B cell (primary cell): ENCODE measurements around the gene IL9.

Experiments
- EZH2 ChIP-seq: IDR thresholded peaks from 2 replicates; pipeline ENCODE4 v1.6.1; 2012; ENCODE audit warnings: borderline replicate concordance, low read depth, mild to moderate bottlenecking, moderate library complexity, low read length; ENCODE audit not compliant: insufficient read depth, poor library complexity, severe bottlenecking
- TF ChIP-seq, protein P1 (sequence below): fragments of 200-600 bp; IDR thresholded peaks from one replicate; pipeline ENCODE4 v1.8.0; 2022; ENCODE audit warnings: antibody characterized with exemption, mild to moderate bottlenecking

DNA sequence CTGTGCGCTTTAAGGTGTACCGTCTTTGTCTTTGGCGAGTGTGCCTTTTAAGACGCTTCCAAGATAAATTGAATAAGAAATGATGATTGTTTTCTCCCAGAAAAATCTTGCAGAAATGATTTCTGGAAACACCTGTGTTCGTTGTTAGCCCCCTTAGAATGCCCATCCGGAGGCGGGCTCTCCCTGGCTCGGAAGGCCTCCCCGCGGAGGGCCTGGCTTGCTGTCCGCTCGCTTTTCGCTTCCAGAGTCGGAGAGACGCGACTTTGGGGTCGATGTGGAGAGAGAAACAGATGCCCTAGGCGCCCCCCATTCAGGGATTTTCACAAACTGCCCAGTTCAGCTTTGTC, 35.3 kb upstream of the IL9 start:
- TF ChIP-seq, protein P1, sequence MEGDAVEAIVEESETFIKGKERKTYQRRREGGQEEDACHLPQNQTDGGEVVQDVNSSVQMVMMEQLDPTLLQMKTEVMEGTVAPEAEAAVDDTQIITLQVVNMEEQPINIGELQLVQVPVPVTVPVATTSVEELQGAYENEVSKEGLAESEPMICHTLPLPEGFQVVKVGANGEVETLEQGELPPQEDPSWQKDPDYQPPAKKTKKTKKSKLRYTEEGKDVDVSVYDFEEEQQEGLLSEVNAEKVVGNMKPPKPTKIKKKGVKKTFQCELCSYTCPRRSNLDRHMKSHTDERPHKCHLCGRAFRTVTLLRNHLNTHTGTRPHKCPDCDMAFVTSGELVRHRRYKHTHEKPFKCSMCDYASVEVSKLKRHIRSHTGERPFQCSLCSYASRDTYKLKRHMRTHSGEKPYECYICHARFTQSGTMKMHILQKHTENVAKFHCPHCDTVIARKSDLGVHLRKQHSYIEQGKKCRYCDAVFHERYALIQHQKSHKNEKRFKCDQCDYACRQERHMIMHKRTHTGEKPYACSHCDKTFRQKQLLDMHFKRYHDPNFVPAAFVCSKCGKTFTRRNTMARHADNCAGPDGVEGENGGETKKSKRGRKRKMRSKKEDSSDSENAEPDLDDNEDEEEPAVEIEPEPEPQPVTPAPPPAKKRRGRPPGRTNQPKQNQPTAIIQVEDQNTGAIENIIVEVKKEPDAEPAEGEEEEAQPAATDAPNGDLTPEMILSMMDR = no peak
- no peak for TF ChIP-seq EZH2
